ENCODE data around the gene GPR157. TPM values are rescaled to one million over a fixed set of nuclear protein-coding genes. Genes with fewer than 3 reads are reported as not detected.

The GPR157 gene
- total and polyA plus RNA-seq, 10 of the 15 experiments (the other 5 are each of a cell fraction or from before 2014, with no cell fraction given): 0.66 to 15.9 (median 3.1) TPM

- Histone ChIP-seq H3K9me3 (replicated peaks; ENCODE audit: control insufficient read depth, insufficient read depth, low read length) (peaks cover 4% of the 10 kb centered on the region; the same call in 2 of the 3 replicates), H3K27ac (ENCODE audit: control insufficient read depth, insufficient read depth) (no peak overlapping the region), H3K36me3 (ENCODE audit: control insufficient read depth in 2 of 2, insufficient read depth in 2 of 2, low read length in 1 of 2) (no peaks in the 10 kb centered on the region), H3K27me3 (replicated peaks in 1 of 2; ENCODE audit: control insufficient read depth in 2 of 2, insufficient read depth in 2 of 2, low read length in 1 of 2) (no peaks in the 10 kb centered on the region; a peak in 2 of 4 replicates), H3K4me2 (ENCODE audit: control insufficient read depth, insufficient read depth) (no peak overlapping the region), H3K79me2 (ENCODE audit: control insufficient read depth, insufficient read depth, low read length) (no peaks in the 10 kb centered on the region), H3K4me3 (no peak overlapping the region), H3K4me1 (ENCODE audit: control insufficient read depth, insufficient read depth, low read length) (no peaks in the 10 kb centered on the region), H4K20me1 (ENCODE audit: control insufficient read depth, insufficient read depth) (no peaks in the 10 kb centered on the region), H2AFZ (ENCODE audit: control insufficient read depth, low read depth, low read length) (no peak overlapping the region), H3K9ac (ENCODE audit: control insufficient read depth, insufficient read depth, low read length) (no peak overlapping the region)
- WGBS (ENCODE audit: insufficient coverage, insufficient replicate concordance, low lambda C conversion rate, missing lambda C conversion rate): 71% methylated on average over 12 of the region's 12 CpGs
- RAD21 ChIA-PET (ENCODE audit: unreplicated experiment): no interaction called here
- SMC1A ChIA-PET (ENCODE audit: uncharacterized antibody, unreplicated experiment): no interaction called here
- no peak for TF ChIP-seq TCF12 (IDR thresholded peaks at IDR 0.05; ENCODE audit: low read depth, low read length)
- in situ Hi-C loops (cut with MboI): no loop called here
- ATAC-seq: no peak
- intact Hi-C loops (cut with micrococcal nuclease; ENCODE audit: unreplicated experiment): no loop called here
- DNase-seq (ENCODE audit: low read depth, low spot score): no peak
- no TSS peak for BruUV-seq (replicated peaks)
- CTCF ChIA-PET: no interaction called here
- POLR2A ChIA-PET: no interaction called here
- FAIRE-seq: no peak
These were observed 41.3 kb downstream of the GPR157 start for GRCh38 chr1:9087411-9088125.

DNA sequence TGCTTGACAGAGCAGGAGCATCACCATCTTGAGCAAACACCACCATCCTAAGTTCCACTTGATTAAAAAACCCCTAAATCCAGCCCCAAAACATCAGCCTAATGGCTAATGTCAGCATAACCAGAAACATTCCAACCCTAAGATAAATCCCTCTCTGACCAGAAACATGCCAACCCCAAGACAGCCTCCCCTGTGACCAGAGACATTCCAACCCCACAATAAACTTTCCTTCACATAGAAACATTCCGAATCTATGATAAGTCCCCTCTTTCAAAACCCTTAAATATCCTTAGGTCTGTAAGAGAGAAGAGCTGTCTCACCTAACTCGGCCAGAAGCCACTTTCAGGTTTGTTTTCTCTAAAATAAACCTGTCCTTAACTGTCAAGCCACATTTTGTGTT, 42.1 kb downstream of the GPR157 start:
- H3K9me3 ChIP-seq (replicated peaks; ENCODE audit: control insufficient read depth, insufficient read depth, low read length): peaks cover 4% of the 10 kb centered on the region; the same call in 2 of the 3 replicates
- H3K27me3 ChIP-seq (replicated peaks in 1 of 2; ENCODE audit: control insufficient read depth in 2 of 2, insufficient read depth in 2 of 2, low read length in 1 of 2): no peaks in the 10 kb centered on the region; a peak in 2 of 4 replicates
- H3K36me3 ChIP-seq (ENCODE audit: control insufficient read depth in 2 of 2, insufficient read depth in 2 of 2, low read length in 1 of 2): no peaks in the 10 kb centered on the region
- DNase-seq (ENCODE audit: low read depth, low spot score) (no peak), ATAC-seq (no peak), FAIRE-seq (no peak)
- peaks cover 5% of the 10 kb centered on the region; the same call in 1 of the 2 replicates for H3K4me1 ChIP-seq (ENCODE audit: control insufficient read depth, insufficient read depth, low read length)
- ChIA-PET RAD21 (ENCODE audit: unreplicated experiment) (interaction anchor here (0.6 kb wide), 1 partner anchor 461 kb away, joined by 3 read pairs; no protein-coding TSS in a partner anchor), SMC1A (ENCODE audit: uncharacterized antibody, unreplicated experiment) (interaction anchor here (0.6 to 1.1 kb wide), 2 partner anchors 11 to 25 kb away, joined by 3 to 5 read pairs; no protein-coding TSS in a partner anchor), CTCF (no interaction called here), POLR2A (no interaction called here)
- no peak overlapping the region for H2AFZ ChIP-seq (ENCODE audit: control insufficient read depth, low read depth, low read length)
- no peak for TF ChIP-seq EED (IDR thresholded peaks at IDR 0.05; ENCODE audit: low read depth)
- no peak for TF ChIP-seq DPF2 (IDR thresholded peaks at IDR 0.05)
- no peak for TF ChIP-seq MAX (IDR thresholded peaks at IDR 0.05; ENCODE audit: low read depth, low read length)
- TF ChIP-seq NFXL1 (IDR thresholded peaks at IDR 0.05; ENCODE audit: borderline replicate concordance): no peak
- no peak for TF ChIP-seq MTA2 (IDR thresholded peaks at IDR 0.05; ENCODE audit: low read depth)
- TF ChIP-seq KAT2A (conservative IDR thresholded peaks at IDR 0.05; ENCODE audit: control insufficient read depth, low read depth, low read length): no peak
- no peaks in the 10 kb centered on the region for H4K20me1 ChIP-seq (ENCODE audit: control insufficient read depth, insufficient read depth)
- 12% methylated on average over 2 of the region's 2 CpGs for WGBS (ENCODE audit: insufficient coverage, insufficient replicate concordance, low lambda C conversion rate, missing lambda C conversion rate)
- intact Hi-C loops (cut with micrococcal nuclease; ENCODE audit: unreplicated experiment) (no loop called here), in situ Hi-C loops (cut with MboI) (no loop called here)
- H3K79me2 ChIP-seq (ENCODE audit: control insufficient read depth, insufficient read depth, low read length): no peaks in the 10 kb centered on the region
- H3K27ac ChIP-seq (ENCODE audit: control insufficient read depth, insufficient read depth): no peak overlapping the region
- H3K9ac ChIP-seq (ENCODE audit: control insufficient read depth, insufficient read depth, low read length): no peak overlapping the region
- no TSS peak for BruUV-seq (replicated peaks)
- no peak overlapping the region for H3K4me3 ChIP-seq
- H3K4me2 ChIP-seq (ENCODE audit: control insufficient read depth, insufficient read depth): no peak overlapping the region
